CD4-positive, alpha-beta T cell treated with Interleukin-6 for 4 hours (primary cell): Measurements from ENCODE around the gene ANGPTL2.

Experiments used
- DNase-seq: peaks from one replicate; pipeline ENCODE4 v3.0.0-alpha.2; 2020; ENCODE audit warnings: mixed read lengths

The ANGPTL2 gene

DNA sequence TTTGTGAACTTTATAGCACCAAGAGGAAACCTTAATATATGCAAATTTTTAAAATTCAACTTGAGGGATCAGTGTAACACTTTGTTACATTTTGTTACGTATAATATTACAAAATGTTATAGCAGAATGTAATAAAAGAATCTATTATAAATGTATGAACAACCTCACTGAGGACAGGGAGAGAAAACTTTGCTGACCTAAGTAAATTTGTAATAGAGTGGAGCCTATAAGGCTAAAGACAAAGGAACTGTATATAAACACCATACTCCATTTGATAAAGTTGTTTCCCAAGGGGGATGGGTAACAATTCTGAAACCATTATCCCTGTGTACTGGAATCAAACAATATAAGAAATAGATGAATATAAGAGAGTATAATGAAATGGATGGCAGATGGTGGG lies 77.3 kb downstream of the ANGPTL2 start:
- DNase-seq = no peak

DNA sequence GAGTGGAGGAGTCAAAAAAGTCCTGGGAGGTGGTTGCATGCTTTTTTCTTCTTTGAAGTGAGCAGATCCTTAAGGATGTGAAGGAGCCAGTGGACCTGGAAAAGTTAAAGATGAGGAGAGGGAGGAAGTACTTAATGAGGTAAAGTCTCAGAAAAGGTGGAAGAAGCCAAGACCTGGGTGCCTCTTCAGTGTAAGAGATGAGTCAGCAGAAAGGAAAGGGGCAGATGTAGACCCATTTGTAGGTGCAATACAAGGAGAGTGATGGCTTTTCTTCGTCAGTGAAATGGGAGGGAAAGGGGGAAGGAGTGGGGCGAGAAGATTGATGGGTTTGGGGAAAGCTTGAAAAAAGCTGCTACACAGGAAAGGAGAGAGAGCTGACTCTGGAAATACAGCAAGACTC lies 82.9 kb downstream of the ANGPTL2 start:
- DNase-seq = no peak

DNA sequence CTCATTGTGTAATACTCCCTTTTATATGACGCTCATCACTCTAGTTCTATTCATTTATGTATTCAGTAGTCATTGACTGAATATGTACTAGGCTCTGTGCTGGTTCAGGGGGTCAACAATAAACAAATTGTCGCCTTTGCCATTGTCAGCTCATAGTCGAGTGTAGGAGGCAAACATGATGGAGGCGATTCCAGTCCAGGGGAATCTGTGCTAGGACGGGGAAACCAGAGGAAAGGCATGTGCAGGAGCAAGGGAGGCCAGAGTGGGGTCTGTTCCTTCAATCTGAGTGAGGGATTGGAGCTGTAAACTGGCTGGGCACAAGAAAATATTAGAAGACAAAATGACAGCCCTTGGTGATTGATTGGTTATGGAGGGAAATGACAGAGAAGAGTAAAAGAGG lies 83.9 kb downstream of the ANGPTL2 start:
- DNase-seq = no peak
